WTC11 (cell line): ENCODE results near the gene MIAT. TPM values are rescaled to one million over a fixed set of nuclear protein-coding genes. Genes with fewer than 3 reads are reported as not detected.

ENCODE experiments used
- ATAC-seq: fragments of 200-7000 bp; cut with Tn5 transposase; 2 replicates; pipeline ENCODE4 v1.10.0; 2021; ENCODE audit warnings: mild to moderate bottlenecking, moderate library complexity
- CTCF ChIA-PET: fragments of 300-600 bp; sonication (Branson Sonifier 250); formaldehyde crosslinking; loops from one replicate; lab custom pipeline; 2021; ENCODE audit warnings: antibody characterized with exemption; lab: Charles Lee
- POLR2A ChIA-PET: fragments of 350-600 bp; sonication (Branson Sonifier 250); formaldehyde crosslinking; loops from one replicate; lab custom pipeline; 2021; ENCODE audit warnings: antibody characterized with exemption; lab: Charles Lee
- DNase-seq: peaks from one replicate; pipeline ENCODE4 v3.0.0; 2021; ENCODE audit warnings: low spot score
- H3K27ac Mint-ChIP-seq: 2 replicates; pipeline ENCODE4 v1.8.0; 2021; ENCODE audit warnings: mixed read lengths
- H3K27me3 Mint-ChIP-seq: 2 replicates; pipeline ENCODE4 v1.8.0; 2021; ENCODE audit warnings: low read depth, mild to moderate bottlenecking, moderate library complexity, mixed read lengths
- H3K36me3 Mint-ChIP-seq: 2 replicates; pipeline ENCODE4 v1.8.0; 2021; ENCODE audit warnings: mixed read lengths
- H3K4me1 Mint-ChIP-seq: 2 replicates; pipeline ENCODE4 v1.8.0; 2022; ENCODE audit warnings: mixed read lengths
- H3K4me3 Mint-ChIP-seq: 2 replicates; pipeline ENCODE4 v1.8.0; 2021; ENCODE audit warnings: mild to moderate bottlenecking, moderate library complexity, mixed read lengths
- H3K9me3 Mint-ChIP-seq: 2 replicates; pipeline ENCODE4 v1.8.0; 2021; ENCODE audit warnings: mixed read lengths
- ATF1 ChIP-seq: sonication (generic); formaldehyde crosslinking; IDR thresholded peaks from 2 replicates; pipeline ENCODE4 v1.8.1; 2023; ENCODE audit warnings: mild to moderate bottlenecking, moderate library complexity, missing genetic modification reagents
- ATF2 ChIP-seq: sonication (generic); formaldehyde crosslinking; IDR thresholded peaks from 2 replicates; pipeline ENCODE4 v1.8.1; 2022; ENCODE audit warnings: low read depth, missing genetic modification reagents, borderline replicate concordance
- CDX4 ChIP-seq: fragments of 250-450 bp; sonication (Bioruptor Pico); IDR thresholded peaks from 2 replicates; pipeline ENCODE4 v1.9.0; 2021; ENCODE audit warnings: moderate library complexity, mild to moderate bottlenecking, inconsistent platforms, borderline replicate concordance
- CREM ChIP-seq: sonication (generic); formaldehyde crosslinking; IDR thresholded peaks from 2 replicates; pipeline ENCODE4 v1.8.1; 2022; ENCODE audit warnings: mild to moderate bottlenecking, missing genetic modification reagents, moderate library complexity
- E2F1 ChIP-seq: sonication (generic); formaldehyde crosslinking; IDR thresholded peaks from 2 replicates; pipeline ENCODE4 v1.8.0; 2022; ENCODE audit warnings: mild to moderate bottlenecking, missing genetic modification reagents
- EMX1 ChIP-seq: fragments of 250-450 bp; sonication (Bioruptor Pico); IDR thresholded peaks from 2 replicates; pipeline ENCODE4 v1.8.0; 2021; ENCODE audit warnings: mild to moderate bottlenecking
- GRHL2 ChIP-seq: fragments of 250-450 bp; sonication (Bioruptor Pico); IDR thresholded peaks from 2 replicates; pipeline ENCODE4 v1.8.0; 2022; ENCODE audit warnings: mild to moderate bottlenecking, moderate library complexity; ENCODE audit not compliant: insufficient replicate concordance, severe bottlenecking
- GTF2I ChIP-seq: fragments of 250-450 bp; sonication (Bioruptor Pico); conservative IDR thresholded peaks from 2 replicates; pipeline ENCODE4 v1.4.0; 2021; ENCODE audit warnings: mild to moderate bottlenecking
- IRF1 ChIP-seq: sonication (generic); formaldehyde crosslinking; IDR thresholded peaks from 2 replicates; pipeline ENCODE4 v1.8.0; 2023; ENCODE audit warnings: missing genetic modification reagents
- NFE2L1 ChIP-seq: sonication (generic); formaldehyde crosslinking; IDR thresholded peaks from 2 replicates; pipeline ENCODE4 v1.8.1; 2023; ENCODE audit warnings: missing genetic modification reagents
- TEAD4 ChIP-seq: sonication (generic); formaldehyde crosslinking; IDR thresholded peaks from 2 replicates; pipeline ENCODE4 v1.8.0; 2022; ENCODE audit warnings: mild to moderate bottlenecking, missing genetic modification reagents
- TP53 ChIP-seq: sonication (generic); formaldehyde crosslinking; IDR thresholded peaks from 2 replicates; pipeline ENCODE4 v1.8.1; 2023; ENCODE audit warnings: mild to moderate bottlenecking, missing genetic modification reagents
- ZNF232 ChIP-seq: sonication (generic); formaldehyde crosslinking; IDR thresholded peaks from 2 replicates; pipeline ENCODE4 v1.8.0; 2022; ENCODE audit warnings: mild to moderate bottlenecking, missing genetic modification reagents
- ZNF532 ChIP-seq: fragments of 250-450 bp; sonication (Bioruptor Pico); IDR thresholded peaks from 2 replicates; pipeline ENCODE4 v1.9.0; 2021; ENCODE audit warnings: mild to moderate bottlenecking, borderline replicate concordance
- total RNA-seq: library from RNA; stranded (reverse); gene quantifications from 3 replicates; pipeline ENCODE4 v1.2.3, GENCODE V29; 2021
- TF ChIP-seq, protein P1 (sequence below): sonication (generic); formaldehyde crosslinking; IDR thresholded peaks from 2 replicates; pipeline ENCODE4 v1.8.1; 2022; ENCODE audit warnings: low read depth, mild to moderate bottlenecking, moderate library complexity, missing genetic modification reagents, borderline replicate concordance

Gene MIAT
- total RNA-seq, 1 experiment from 2014 or later: 50.7 TPM

DNA sequence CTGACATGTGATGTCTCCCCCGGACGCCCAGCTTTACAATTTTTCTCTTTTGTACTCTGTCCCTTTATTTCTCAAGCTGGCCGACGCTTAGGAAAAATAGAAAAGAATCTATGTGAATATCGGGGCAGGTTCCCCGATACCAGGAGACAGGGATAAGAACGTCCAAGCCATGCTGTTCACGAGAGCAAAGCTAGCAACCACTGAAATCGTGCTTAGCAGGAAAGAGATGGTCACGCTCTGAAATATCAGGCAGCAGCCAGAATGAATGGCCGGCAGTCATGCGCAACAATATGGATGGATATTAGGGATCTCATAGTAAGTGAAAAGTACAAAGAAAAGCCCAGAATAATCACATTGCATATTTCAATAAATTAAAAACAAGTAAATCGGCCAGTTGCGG lies 43.1 kb upstream of the MIAT start (continued):
- no peak for TF ChIP-seq ZNF532 (CRISPR knock-in tag)
- no peak for TF ChIP-seq ATF2 (CRISPR knock-in tag)
- TF ChIP-seq ZNF232 (CRISPR knock-in tag): no peak
- TF ChIP-seq IRF1: no peak
- no peak for TF ChIP-seq TEAD4 (CRISPR knock-in tag)
- TF ChIP-seq GRHL2 (CRISPR knock-in tag): no peak
- TF ChIP-seq, protein P1, sequence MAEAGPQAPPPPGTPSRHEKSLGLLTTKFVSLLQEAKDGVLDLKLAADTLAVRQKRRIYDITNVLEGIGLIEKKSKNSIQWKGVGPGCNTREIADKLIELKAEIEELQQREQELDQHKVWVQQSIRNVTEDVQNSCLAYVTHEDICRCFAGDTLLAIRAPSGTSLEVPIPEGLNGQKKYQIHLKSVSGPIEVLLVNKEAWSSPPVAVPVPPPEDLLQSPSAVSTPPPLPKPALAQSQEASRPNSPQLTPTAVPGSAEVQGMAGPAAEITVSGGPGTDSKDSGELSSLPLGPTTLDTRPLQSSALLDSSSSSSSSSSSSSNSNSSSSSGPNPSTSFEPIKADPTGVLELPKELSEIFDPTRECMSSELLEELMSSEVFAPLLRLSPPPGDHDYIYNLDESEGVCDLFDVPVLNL (CRISPR knock-in tag): no peak
- no peak for TF ChIP-seq E2F1 (CRISPR knock-in tag)
- TF ChIP-seq EMX1 (CRISPR knock-in tag): no peak

DNA sequence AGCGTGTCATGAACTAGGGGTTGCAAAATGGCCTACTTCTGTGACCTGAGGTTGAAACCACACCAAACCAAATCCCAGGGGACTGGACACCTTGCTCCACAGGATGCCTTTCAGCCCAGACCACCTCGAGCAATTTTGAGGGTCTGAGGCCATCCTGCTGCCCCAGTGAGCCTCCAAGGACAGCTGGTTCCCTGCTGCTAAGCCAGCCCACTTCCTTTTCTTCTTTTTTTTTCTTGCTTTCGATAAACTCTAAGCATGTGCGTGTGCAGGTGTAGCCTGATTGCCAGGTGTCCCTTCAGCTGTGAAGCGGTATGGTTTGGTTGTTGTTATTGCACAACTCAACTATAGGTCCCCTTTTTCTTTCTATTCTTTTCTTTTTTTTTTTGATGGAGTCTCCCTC lies 42.2 kb upstream of the MIAT start:
- TF ChIP-seq ATF1 (CRISPR knock-in tag) (no peak), GTF2I (CRISPR knock-in tag) (no peak), CDX4 (CRISPR knock-in tag) (no peak), CREM (CRISPR knock-in tag) (no peak), TP53 (no peak), NFE2L1 (CRISPR knock-in tag) (no peak)
- Mint-ChIP-seq H3K4me3 (no peak overlapping the region; the same call in 1 of the 2 replicates), H3K9me3 (no peaks in the 10 kb centered on the region), H3K4me1 (peaks cover 71% of the 10 kb centered on the region), H3K27me3 (peaks cover 63% of the 10 kb centered on the region), H3K27ac (no peak overlapping the region), H3K36me3 (no peaks in the 10 kb centered on the region)
- ChIA-PET POLR2A (no interaction called here), CTCF (no interaction called here)
- ATAC-seq: no peak
- no peak for DNase-seq
